GM19395 (cell line): ENCODE measurements around the gene LPAR3.
A peak's percentile ranks its signal among the peaks of the same experiment; 100 is the strongest.

ENCODE experiments used
- ATAC-seq: cut with Tn5 transposase; IDR thresholded peaks from one replicate; pipeline ENCODE4 v1.9.1; 2021; ENCODE audit warnings: mild to moderate bottlenecking, moderate library complexity; ENCODE audit not compliant: unreplicated experiment

LPAR3 gene

DNA sequence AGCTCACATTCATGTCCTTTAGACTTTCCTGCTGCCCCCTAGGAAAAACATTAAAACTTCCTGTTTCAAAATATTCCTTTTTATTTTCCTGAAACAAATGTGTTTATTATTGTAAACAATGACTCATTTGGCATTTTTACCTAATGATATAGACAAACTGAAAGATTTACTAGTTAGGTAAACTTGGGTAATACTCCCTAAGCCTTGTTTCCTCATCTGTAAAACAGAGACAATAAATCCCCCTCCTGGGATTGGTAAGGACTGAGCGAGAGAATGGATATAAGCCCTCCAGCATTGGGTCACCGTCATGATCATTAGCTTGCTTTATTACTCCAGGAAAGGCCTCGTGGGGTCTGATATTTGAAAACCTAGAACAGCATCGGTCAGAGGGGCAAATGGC, 59.8 kb downstream of the LPAR3 start:
- no peak for ATAC-seq

DNA sequence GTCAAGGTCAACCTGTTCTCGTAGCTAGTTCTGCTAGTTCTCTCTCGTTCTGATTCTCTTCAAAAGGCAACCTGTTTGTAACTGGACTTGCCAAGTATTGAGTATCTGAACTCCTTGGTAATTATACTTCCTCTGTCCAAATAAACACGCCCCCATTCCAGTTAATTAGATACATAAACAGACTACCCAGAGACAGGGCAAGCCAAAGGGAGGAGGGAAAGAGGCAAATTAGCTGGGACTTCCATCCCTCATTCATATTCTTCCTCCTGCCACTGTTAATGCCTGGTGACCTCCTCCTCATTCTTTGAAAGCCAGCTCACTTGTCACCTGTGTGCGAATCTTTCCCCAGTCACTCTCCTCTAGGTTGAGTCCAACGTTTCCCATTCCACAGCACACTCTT, 62.9 kb downstream of the LPAR3 start:
- ATAC-seq, result no peak

DNA sequence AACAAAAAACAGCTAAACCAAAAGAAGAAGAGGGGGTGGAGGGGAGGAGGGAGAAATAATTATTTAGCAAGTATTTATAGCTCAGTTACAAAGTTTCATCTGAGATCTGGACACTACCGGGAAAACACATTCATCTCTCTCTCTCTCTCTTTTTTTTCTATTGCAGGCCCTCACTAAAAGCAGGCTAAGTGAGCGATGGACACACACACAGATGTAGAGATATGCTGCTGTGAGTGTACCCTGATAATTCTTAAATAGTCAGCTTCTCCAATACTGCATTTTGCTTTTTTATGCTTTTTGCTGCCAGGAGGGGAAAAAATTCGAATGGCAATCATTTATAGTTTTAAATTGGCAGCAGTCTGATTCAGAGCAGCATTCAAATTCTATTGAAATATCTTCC, 65.0 kb downstream of the LPAR3 start:
- ATAC-seq, result no peak

DNA sequence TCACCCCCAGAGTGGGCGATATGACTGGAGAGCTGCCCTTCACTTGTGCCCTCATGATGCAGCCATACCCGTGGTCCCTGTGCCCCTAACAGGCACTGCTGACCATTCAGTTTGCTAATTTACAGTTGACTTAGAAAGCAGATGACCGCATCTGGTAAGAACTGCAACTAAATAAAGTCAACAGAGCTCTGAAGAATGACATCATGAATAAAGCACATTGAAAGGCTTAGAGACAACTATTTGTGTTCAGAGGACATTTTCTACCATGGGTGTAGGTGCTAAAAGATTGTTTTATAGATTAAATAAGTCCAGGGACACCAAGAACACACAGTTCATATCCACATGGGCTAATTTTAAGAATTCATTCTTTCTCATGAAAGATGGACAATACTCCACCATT, 65.5 kb downstream of the LPAR3 start:
- no peak for ATAC-seq

DNA sequence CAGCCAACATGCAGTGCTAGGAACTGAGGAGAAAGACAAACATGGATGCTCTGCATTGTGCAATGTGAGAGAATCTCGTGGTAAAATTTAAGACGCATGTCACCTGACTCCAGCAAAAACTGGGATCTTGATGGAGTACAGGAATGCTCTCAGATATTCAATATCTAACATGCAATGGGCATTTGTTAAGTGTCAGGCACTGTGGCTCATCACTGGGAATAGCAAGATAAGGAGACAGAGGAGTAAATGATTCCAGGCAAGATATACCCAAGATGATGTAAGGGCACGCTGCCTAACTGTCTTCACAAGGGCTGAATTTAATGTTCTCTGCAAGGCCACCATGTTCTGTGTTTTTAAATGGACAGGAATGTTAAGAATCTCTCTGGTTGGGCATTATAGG, 67.8 kb downstream of the LPAR3 start:
- no peak for ATAC-seq

DNA sequence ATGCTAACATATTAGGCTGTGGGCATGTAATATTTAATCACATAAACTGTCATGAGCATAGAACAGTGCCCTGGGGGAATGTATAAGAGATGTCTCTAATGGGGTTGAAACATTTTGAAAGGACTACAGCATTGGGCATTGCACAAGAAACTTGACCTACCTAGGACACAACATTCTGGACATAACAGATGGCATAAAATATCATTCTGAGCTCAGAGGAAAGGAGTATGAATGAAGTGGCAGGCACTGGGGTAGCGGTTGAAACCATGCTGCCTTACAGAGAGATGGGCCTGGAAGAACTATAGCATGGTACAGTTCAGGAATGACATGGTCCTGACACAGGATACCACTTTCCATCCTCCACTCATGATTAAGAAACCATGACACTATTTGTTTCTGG, 69.0 kb downstream of the LPAR3 start:
- no peak for ATAC-seq

DNA sequence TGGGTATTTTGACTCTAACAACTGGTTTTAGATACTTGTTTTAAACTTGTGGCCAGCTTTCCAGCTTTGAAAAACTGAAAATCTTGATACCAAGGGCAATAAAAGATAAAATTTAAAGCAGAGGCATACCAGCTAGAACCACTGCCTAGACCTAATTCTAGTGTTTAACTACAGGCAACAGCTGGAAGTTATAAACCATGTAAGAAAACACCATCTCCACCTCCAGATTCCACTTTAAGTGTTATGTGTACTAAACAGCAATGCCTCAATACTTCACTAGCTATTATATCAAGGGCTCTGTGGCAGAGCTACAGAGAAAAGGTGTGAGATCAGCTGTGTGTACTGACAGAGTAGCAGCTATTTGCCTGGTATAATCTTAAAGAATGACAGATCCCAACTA, 69.5 kb downstream of the LPAR3 start:
- no peak for ATAC-seq

DNA sequence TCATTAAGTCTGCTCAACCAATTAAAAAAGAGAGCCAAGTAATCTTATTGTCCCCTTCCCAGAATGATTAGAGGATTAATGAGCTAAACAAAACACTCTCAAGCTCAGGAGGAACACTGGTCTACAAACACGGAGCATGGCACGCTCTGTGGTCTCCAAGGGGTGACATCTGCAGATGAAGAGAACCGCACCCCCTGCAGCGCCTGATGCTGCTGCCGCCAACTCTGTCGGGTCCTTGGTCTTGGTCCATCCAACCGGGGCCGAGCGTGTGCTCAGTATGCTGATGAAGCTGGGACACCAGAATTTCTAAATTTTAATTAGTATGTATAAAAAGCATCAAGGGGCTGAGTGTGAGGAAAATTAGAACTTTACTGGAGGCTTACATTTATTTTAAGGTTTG, 82.7 kb downstream of the LPAR3 start:
- no peak for ATAC-seq

DNA sequence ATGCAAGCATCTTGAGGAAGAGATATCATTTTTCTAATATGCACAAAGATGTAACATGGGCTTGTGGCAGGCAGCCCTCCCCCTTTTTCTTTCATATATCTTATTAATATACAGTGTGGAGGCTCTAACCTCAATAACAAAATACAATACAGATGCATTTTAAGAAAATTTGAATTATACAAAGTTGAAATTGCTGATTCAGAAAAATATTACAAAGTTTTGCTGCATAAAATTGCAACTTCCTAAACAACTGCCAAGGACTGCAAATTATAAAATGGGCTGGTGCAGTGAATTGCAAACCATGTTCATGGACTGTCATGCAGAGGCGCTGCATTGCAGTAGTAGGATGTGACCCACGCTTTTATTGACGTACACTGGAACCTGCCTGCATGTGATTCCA, 84.0 kb downstream of the LPAR3 start:
- ATAC-seq, result no peak

DNA sequence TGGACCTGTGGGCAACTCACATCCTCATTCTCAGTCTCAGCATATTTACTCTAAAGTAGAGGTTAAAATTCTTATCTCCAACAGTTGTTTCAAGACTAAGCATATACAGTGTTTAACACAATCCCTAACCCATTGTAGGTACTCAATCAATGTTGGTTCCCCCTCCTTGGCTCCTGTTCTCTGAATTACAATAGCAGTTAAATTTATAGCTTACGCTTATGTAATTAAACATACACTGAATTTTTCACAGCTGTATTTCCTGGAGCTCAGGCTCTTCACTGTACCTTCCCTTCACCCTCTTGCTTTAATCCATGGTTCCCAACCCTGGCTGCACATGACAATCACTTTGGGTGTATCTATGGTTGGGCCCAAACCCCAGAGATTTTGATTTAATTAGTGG, 89.4 kb downstream of the LPAR3 start:
- ATAC-seq, result no peak

DNA sequence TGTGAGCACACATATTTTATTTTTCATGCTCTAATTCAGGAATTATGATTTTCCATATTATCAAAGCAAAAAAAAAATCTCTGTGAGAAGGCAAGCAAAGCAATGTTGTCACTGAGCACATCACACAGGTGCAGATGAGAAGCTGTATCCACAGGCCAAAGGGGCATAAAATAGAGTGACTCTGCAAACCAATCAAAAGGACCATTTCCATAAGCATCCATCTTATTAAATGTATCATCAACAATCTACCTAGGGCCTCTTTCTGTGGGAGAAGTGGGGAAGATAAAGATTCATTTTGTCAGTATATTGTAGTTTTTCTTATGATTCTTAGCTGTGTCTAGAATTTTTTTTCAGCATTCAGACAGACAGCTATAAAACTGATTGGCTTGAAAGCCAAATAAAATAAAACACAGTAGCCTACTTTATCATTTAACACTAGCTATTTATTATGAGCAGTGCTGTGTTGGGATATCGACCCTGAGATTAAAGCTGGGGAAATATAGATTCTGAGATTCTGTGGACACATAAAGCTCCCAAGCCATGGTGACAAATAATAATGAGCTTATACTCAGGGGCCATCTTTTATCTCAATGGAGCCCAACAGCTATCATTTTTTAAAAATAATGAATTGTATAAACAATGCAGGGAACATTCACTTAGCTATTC, 90.3 kb downstream of the LPAR3 start:
- ATAC-seq, result no peak

DNA sequence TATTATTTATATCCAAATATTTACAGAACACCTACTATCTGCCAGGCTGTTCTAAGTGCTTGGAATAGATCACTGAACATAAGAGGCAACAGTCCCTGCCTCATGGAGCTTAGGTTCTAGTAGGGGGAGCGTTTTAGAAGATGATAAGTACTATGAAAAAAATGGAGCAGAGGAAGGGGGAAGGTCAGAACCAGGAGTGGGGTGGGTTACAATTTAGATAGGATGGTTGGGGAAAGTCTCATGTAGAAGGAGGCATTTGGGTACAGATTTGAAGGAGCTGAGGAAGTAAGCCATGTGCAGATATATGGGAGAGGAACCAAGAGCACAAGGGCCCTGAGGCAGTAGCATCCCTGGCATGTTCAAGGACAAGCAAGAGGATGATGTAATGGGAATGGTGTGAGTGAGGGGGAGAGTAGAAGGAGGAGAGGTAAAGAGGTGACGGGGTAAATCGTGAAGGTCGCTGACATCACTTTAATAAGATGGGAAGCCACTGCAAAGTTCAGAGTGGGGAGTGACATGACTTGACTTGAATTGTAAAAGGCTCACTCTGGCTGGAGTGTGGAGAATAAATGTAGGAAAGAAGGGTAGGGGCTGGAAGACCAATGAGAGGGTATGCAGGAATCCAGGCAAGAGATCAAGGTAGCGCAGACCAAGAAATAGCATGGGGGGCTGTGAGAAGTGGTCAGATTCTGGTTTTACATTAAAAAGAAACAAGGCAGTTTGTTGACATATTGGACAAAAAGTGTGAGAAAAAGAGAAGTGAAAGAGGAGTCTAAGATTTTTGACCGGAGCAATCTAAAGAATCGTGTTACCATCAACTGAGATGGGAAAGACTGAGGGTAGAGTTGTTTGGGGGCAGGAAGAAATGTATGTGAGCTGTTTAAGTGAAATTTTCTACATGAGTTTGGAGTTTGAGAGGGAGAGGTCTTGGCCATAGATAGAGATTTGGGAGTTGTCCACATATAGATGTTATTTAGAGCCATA, 92.6 kb downstream of the LPAR3 start:
- ATAC-seq, result no peak

DNA sequence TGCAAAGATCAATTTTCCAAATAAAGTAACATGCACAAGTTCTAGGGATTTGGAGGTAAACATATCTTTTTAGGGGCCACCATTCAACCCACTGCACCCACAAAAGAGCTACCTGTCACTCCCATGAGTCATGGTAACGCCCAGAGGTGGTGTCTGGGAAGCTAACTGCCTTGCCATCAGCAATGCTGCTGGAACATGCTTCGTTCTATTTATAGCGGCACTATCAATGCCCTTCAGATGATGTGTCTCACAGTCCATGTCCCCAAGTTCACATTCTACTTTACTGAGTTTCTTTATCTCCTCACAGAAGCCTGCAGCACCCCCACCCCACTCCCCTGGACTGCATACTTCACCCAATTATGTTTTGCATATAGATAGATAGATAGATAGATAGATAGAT, 95.4 kb downstream of the LPAR3 start:
- no peak for ATAC-seq

DNA sequence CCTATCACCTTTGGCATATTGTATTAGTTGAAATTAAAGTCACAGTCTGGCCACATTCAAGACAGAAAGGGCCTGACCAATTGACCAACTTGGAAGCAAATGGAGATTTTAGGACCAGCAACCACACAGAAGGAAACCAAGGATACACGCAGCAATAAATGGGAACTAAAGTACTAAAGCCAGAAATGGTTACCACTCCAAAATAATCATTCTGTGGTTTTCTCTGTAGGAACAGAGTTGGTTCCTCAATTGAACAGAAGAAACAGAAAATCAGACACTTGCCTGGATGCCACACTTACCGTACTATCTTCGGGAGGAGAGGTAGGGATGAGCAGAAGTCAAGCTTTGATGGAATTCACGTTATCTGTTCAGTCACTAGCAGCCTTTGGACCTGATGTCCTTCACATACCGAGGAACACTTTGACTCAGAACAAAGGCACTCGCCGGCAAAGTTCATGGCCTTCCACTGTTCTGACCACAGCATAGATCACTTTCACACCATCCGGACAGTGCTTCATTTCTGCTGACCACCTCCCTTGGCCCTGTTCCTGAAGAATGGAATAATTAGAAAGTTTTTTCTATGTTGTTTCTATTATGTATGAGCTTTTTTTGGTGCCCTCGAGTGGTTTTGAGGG, 96.9 kb downstream of the LPAR3 start:
- no peak for ATAC-seq

DNA sequence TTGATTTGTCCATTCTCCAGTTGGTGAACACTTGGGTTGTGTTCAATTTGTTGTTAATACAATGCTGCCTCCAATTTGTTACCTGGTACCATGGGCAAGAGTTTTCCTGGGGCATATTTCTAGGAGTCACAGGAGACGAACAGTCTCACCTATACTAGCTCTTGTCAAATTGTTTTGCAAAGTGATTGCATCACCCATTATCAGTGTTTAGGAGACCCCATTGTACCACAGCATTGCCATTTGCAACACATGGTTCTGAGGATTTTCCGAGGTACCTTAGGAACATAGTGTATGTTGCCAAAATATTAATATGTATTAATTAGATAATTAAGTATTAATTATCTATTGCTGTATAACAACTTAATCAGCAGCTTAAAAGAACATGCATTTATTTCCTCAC, 97.8 kb downstream of the LPAR3 start:
- ATAC-seq, result no peak

DNA sequence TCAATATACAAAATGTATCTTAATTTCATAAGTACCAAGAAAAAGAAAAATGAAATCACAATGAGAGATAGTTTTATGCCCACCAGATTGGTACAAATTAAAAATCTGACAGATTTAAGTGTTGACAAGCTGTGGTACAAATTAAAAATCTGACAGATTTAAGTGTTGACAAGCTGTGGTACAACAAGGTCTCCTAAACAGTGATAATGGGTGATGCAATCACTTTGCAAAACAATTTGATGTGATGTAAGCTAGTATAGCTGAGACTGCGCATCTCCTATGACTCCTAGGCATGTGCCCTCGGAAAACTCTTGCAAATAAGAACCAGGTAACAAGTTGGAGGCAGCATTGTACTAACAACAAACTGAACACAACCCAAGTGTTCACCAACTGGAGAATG, 100.6 kb downstream of the LPAR3 start:
- ATAC-seq, result no peak

DNA sequence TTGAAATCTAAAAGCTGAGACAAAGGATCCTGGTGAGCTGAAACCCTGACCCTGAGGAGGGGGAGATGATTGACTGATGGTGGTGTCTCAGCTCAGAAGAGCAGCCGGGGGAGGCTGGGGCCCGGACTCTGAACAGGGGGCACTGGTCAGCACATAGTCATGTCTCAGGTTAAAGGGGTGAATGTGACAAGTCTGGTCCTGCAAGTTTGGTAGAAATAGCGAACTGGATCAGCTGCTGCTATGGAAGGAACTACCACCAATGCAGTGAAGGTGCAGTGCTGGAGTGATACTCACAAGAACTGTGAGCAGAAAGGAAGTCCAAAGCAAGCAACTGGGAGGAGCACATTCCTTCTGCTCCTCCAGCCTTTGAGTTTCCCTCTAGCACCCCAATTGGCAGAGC, 104.0 kb downstream of the LPAR3 start:
- ATAC-seq, result no peak

DNA sequence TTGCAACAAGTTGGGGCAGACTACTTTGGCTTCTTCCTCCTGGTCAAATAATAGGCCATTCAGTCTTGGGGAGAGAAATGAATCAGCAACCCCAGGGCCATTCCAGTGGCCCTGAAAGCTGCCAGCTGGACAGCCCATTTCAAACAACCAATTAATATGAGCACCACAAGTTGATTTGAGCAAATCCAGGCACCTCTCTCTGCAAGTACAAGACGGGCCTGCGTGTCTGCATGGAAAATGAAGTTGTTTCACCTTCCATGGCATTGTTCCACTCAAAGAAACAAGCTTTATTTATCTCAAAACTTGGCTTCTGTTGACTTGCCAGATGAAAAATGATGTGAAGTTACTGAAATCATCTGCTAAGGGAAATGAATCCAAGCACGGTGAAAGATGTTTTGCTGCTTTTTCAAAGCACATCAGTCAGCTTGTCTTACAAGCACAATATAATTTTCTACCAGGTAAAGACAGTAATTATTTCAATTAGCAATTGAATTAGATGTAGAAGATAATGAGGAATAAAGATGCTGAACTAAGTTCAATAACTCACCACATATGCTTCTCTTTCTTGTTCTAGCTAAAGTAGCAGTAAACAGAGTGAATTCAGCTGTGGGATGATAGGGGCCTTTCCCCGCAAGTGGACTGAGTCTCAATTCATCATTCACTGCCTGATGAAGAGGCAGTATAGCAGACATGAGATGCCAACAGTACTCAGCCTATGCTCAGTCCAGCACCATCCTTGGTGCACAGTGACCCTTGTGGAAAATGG, 107.6 kb downstream of the LPAR3 start:
- ATAC-seq, result no peak

DNA sequence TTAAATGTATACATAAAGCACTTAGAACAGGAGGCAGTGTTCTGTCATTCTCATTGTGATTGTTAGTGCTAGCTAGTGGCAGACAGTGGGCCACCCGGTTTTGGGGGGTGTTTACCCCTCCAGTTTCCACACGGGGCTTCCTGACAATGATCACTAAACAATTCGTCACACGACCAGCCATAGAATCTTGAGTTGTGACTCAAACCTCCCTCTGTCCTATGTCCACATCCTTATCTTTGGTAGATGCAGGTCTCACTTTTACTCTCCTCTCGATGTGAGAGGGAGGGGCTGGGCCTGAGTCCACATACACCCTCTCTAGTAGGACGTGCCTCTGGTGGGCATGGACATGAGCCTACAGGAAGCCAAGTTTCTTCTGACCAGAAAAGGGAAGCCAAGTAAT, 110.1 kb downstream of the LPAR3 start:
- ATAC-seq, result peak; percentile 3

DNA sequence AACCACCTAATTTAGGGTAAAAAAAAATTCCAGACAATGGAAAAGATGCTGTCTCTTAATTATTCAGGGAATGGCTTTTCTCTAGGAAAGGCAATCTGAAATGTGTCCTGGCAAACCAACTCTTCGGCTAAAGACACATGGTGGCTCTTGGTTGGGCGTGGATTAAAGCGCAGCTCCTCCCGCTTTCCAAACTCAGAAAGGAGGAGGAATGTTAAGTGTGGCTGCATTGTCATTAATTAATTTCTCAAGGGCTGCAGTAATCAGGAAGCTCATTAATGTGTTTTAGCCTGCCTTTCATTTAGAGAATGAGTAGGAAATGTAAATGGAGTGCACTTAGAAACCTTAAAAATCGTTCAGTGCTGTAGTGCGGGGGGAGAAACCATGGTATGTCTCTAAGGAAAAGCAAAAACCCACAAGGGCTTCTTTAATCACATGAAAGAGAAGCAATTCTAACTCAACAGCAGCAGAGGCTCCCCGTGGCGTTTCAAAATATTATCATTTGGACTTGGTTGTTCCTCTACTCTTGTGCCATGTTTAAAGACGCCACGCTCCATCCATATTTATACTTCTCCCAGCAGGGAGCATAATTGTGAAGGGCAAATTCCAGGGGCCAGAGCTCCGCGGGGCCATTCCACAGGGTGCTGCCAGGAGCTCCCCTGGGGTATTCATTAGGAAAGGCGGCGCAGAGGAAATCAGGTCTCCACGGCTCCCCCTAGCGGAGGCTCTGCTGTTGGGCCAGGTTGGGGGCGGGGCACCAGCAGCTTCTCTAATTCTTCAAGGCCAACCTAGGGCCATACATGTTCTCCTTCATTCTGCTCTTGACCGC, 110.8 kb downstream of the LPAR3 start:
- peak; percentile 89 for ATAC-seq
